PC-9 (cell line): ENCODE data around the gene NUDT9. TPM values are rescaled to one million over a fixed set of nuclear protein-coding genes. Genes with fewer than 3 reads are reported as not detected.

Experiments
- BruUV-seq: library from RNA; stranded (reverse); fragments of 400-500 nt; replicated peaks from 2 replicates; lab custom pipeline; 2021; lab: Mats Ljungman, UMichigan
- CTCF ChIA-PET: fragments of 300-600 bp; sonication (Branson Sonifier 250); formaldehyde crosslinking; loops from one replicate; lab custom pipeline; 2022; ENCODE audit warnings: antibody characterized with exemption; lab: Charles Lee
- POLR2A ChIA-PET: fragments of 300-600 bp; sonication (Branson Sonifier 250); formaldehyde crosslinking; loops from one replicate; lab custom pipeline; 2022; ENCODE audit warnings: antibody characterized with exemption; ENCODE audit not compliant: unreplicated experiment; lab: Charles Lee
- DNase-seq, 2 experiments: peaks; one replicate each; pipeline versions ENCODE4 v3.0.0 to v3.0.0-alpha.2; 2015 to 2022; ENCODE audit warnings: mixed read lengths in 1 of 2
- H2AFZ ChIP-seq: fragments of 200-600 bp; sonication (generic); 2 replicates; pipeline ENCODE4 v1.8.1; 2017; ENCODE audit warnings: antibody characterized with exemption
- H3F3A ChIP-seq: fragments of 200-600 bp; sonication (generic); 2 replicates; pipeline ENCODE4 v1.8.1; 2017; ENCODE audit warnings: antibody characterized with exemption, mild to moderate bottlenecking, low read depth; ENCODE audit not compliant: insufficient read depth
- H3K27ac ChIP-seq: fragments of 200-600 bp; sonication (generic); 2 replicates; pipeline ENCODE4 v1.6.1; 2016; ENCODE audit warnings: mixed run types
- H3K27me3 ChIP-seq: fragments of 200-600 bp; sonication (generic); 2 replicates; pipeline ENCODE4 v1.6.1; 2016; ENCODE audit warnings: low read depth, mixed run types; ENCODE audit not compliant: insufficient read depth
- H3K36me3 ChIP-seq: fragments of 200-600 bp; sonication (generic); 2 replicates; pipeline ENCODE4 v1.6.1; 2016; ENCODE audit warnings: low read depth, mixed run types
- H3K4me1 ChIP-seq: fragments of 200-600 bp; sonication (generic); replicated peaks from 2 replicates; pipeline ENCODE4 v1.6.1; 2016; ENCODE audit warnings: mixed run types; ENCODE audit not compliant: insufficient read depth
- H3K4me2 ChIP-seq: fragments of 200-600 bp; sonication (generic); 2 replicates; pipeline ENCODE4 v1.6.1; 2017; ENCODE audit warnings: mixed run types
- H3K4me3 ChIP-seq: fragments of 200-600 bp; sonication (generic); 2 replicates; pipeline ENCODE4 v1.6.1; 2016; ENCODE audit warnings: mixed run types
- H3K79me2 ChIP-seq: fragments of 200-600 bp; sonication (generic); 2 replicates; pipeline ENCODE4 v1.6.1; 2017; ENCODE audit warnings: low read depth, mixed run types
- H3K9me2 ChIP-seq: fragments of 200-600 bp; sonication (generic); 2 replicates; pipeline ENCODE4 v1.8.1; 2017; ENCODE audit warnings: mild to moderate bottlenecking; ENCODE audit not compliant: insufficient read depth
- H3K9me3 ChIP-seq: fragments of 200-600 bp; sonication (generic); 2 replicates; pipeline ENCODE4 v1.8.1; 2016; ENCODE audit warnings: low read depth; ENCODE audit not compliant: insufficient read depth
- H4K20me1 ChIP-seq: fragments of 200-600 bp; sonication (generic); 2 replicates; pipeline ENCODE4 v1.8.1; 2017; ENCODE audit not compliant: insufficient read depth
- CTCF ChIP-seq: fragments of 200-600 bp; sonication (generic); conservative IDR thresholded peaks from 2 replicates; pipeline ENCODE4 v1.6.1; 2017; ENCODE audit warnings: mixed run types, antibody characterized with exemption, mild to moderate bottlenecking, moderate library complexity
- EZH2 ChIP-seq: fragments of 200-600 bp; sonication (generic); IDR thresholded peaks from 2 replicates; pipeline ENCODE4 v1.8.0; 2017; ENCODE audit warnings: antibody characterized with exemption, low read depth
- intact Hi-C: fragments of 100-400 bp; cut with micrococcal nuclease; formaldehyde crosslinking; loops from one replicate; pipeline ENCODE4 v1.10.0; 2022; ENCODE audit not compliant: unreplicated experiment
- total RNA-seq: library from RNA; stranded (reverse); gene quantifications from 2 replicates; pipeline ENCODE4 v1.2.3, GENCODE V29; 2021

Gene NUDT9
- total RNA-seq, 1 experiment from 2014 or later: 14.7 TPM

GRCh38 chr4:87425711-87426110, 3.3 kb downstream of the NUDT9 start:
- H2AFZ ChIP-seq: no peak overlapping the region
- H3K36me3 ChIP-seq: no peaks in the 10 kb centered on the region
- no peaks in the 10 kb centered on the region for H3K9me3 ChIP-seq
- no peak for DNase-seq
- intact Hi-C loops: no loop called here
- H3K27me3 ChIP-seq: no peaks in the 10 kb centered on the region
- no peak overlapping the region for H3K27ac ChIP-seq
- no peaks in the 10 kb centered on the region for H4K20me1 ChIP-seq
- ChIA-PET POLR2A (no interaction called here), CTCF (no interaction called here)
- H3F3A ChIP-seq: no peaks in the 10 kb centered on the region
- H3K4me1 ChIP-seq: peaks cover 13% of the 10 kb centered on the region; the same call in 1 of the 2 replicates
- H3K9me2 ChIP-seq: no peaks in the 10 kb centered on the region
- H3K4me3 ChIP-seq: no peak overlapping the region
- H3K4me2 ChIP-seq: no peak overlapping the region
- TF ChIP-seq EZH2 (no peak), CTCF (no peak)
- peaks cover 37% of the 10 kb centered on the region for H3K79me2 ChIP-seq
- BruUV-seq: no TSS peak

GRCh38 chr4:87426865-87427517, 4.6 kb downstream of the NUDT9 start:
- no peaks in the 10 kb centered on the region for H3K27me3 ChIP-seq
- no peaks in the 10 kb centered on the region for H3K9me2 ChIP-seq
- H3K27ac ChIP-seq: no peak overlapping the region
- BruUV-seq: no TSS peak
- DNase-seq: no peak
- intact Hi-C loops: no loop called here
- ChIA-PET CTCF (no interaction called here), POLR2A (no interaction called here)
- H3K4me2 ChIP-seq: no peak overlapping the region
- H3K36me3 ChIP-seq: no peaks in the 10 kb centered on the region
- no peaks in the 10 kb centered on the region for H4K20me1 ChIP-seq
- no peaks in the 10 kb centered on the region for H3F3A ChIP-seq
- no peak overlapping the region for H2AFZ ChIP-seq
- no peak overlapping the region for H3K4me3 ChIP-seq
- peaks cover 8% of the 10 kb centered on the region; the same call in 1 of the 2 replicates for H3K4me1 ChIP-seq
- no peak for TF ChIP-seq CTCF
- TF ChIP-seq EZH2: no peak
- H3K79me2 ChIP-seq: peaks cover 35% of the 10 kb centered on the region
- H3K9me3 ChIP-seq: no peaks in the 10 kb centered on the region

GRCh38 chr4:87427518-87427868, 5.1 kb downstream of the NUDT9 start:
- no peaks in the 10 kb centered on the region for H3K9me3 ChIP-seq
- CTCF ChIA-PET: no interaction called here
- no peaks in the 10 kb centered on the region for H3K9me2 ChIP-seq
- H3F3A ChIP-seq: no peaks in the 10 kb centered on the region
- H3K27me3 ChIP-seq: no peaks in the 10 kb centered on the region
- peaks cover 35% of the 10 kb centered on the region for H3K79me2 ChIP-seq
- H3K4me3 ChIP-seq: no peak overlapping the region
- POLR2A ChIA-PET: no interaction called here
- no peaks in the 10 kb centered on the region for H3K36me3 ChIP-seq
- peaks cover 8% of the 10 kb centered on the region; the same call in 1 of the 2 replicates for H3K4me1 ChIP-seq
- no peak for TF ChIP-seq EZH2
- TF ChIP-seq CTCF: no peak
- H3K27ac ChIP-seq: no peak overlapping the region
- intact Hi-C loops: no loop called here
- no peaks in the 10 kb centered on the region for H4K20me1 ChIP-seq
- H3K4me2 ChIP-seq: no peak overlapping the region
- BruUV-seq: no TSS peak
- H2AFZ ChIP-seq: no peak overlapping the region
- no peak for DNase-seq
